ENCODE data around the gene CARD14. TPM values are rescaled to one million over a fixed set of nuclear protein-coding genes. Genes with fewer than 3 reads are reported as not detected.

CARD14 gene
- total and polyA plus RNA-seq, 2 of the 13 experiments (the other 11 are each of a cell fraction or from before 2014, with no cell fraction given): 0.11 TPM; not detected in 1

DNA sequence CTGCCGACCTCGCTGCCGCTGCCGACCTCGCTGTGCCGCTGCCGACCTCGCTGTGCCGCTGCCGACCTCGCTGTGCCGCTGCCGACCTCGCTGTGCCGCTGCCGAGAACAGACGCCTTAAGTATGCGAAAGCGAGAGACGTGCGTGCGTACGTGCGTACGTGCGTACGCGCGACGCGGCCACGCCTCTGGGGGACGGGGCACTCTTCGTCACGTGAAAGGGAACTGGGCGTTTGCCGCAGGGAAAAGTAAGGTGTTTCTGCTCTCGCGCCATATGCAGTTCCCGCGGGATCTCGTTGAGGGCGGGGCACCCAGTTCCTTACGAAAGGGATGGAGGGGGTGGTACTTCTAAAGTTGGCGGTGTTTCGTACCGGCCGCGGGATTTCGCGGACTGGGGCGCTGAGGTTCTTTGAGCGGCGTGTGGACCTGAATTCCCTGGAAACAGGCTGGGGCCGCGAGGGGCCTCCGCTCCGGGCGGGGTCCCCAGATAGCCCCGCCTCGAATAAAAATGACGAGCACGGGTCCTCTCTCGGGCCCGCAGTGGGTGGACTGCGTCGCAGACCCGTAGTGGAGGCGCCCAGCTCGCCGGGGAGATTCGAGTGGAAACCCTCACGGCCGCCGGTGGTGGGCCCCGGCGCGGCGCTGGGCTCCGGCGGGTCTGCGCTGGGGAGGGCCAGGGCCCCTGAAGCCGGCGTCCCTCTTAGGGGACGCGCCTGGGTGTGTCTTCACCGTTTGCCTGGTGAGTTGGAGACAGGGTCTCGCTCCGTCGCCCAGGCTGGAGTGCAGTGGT, 22.6 kb upstream of the CARD14 start, which contains the start of gene EIF4A3 (continued):
- TF ChIP-seq, protein P1, sequence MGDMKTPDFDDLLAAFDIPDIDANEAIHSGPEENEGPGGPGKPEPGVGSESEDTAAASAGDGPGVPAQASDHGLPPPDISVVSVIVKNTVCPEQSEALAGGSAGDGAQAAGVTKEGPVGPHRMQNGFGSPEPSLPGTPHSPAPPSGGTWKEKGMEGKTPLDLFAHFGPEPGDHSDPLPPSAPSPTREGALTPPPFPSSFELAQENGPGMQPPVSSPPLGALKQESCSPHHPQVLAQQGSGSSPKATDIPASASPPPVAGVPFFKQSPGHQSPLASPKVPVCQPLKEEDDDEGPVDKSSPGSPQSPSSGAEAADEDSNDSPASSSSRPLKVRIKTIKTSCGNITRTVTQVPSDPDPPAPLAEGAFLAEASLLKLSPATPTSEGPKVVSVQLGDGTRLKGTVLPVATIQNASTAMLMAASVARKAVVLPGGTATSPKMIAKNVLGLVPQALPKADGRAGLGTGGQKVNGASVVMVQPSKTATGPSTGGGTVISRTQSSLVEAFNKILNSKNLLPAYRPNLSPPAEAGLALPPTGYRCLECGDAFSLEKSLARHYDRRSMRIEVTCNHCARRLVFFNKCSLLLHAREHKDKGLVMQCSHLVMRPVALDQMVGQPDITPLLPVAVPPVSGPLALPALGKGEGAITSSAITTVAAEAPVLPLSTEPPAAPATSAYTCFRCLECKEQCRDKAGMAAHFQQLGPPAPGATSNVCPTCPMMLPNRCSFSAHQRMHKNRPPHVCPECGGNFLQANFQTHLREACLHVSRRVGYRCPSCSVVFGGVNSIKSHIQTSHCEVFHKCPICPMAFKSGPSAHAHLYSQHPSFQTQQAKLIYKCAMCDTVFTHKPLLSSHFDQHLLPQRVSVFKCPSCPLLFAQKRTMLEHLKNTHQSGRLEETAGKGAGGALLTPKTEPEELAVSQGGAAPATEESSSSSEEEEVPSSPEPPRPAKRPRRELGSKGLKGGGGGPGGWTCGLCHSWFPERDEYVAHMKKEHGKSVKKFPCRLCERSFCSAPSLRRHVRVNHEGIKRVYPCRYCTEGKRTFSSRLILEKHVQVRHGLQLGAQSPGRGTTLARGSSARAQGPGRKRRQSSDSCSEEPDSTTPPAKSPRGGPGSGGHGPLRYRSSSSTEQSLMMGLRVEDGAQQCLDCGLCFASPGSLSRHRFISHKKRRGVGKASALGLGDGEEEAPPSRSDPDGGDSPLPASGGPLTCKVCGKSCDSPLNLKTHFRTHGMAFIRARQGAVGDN (CRISPR knock-in tag; IDR thresholded peaks at IDR 0.05): peak; percentile 97
- no peak for TF ChIP-seq NFATC3 (CRISPR knock-in tag; IDR thresholded peaks at IDR 0.05)
- TF ChIP-seq, protein P2, sequence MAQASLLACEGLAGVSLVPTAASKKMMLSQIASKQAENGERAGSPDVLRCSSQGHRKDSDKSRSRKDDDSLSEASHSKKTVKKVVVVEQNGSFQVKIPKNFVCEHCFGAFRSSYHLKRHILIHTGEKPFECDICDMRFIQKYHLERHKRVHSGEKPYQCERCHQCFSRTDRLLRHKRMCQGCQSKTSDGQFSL (CRISPR knock-in tag; IDR thresholded peaks at IDR 0.05): 0 out of 2 replicates have a peak, but pooled peaks have one; percentile 54
- 0 out of 2 replicates have a peak, but pooled peaks have one; percentile 62 for TF ChIP-seq ZNF501 (CRISPR knock-in tag; IDR thresholded peaks at IDR 0.05)
- TF ChIP-seq ISX (CRISPR knock-in tag; conservative IDR thresholded peaks at IDR 0.05): no peak; the same call in none of the 2 replicates
- TF ChIP-seq MTF1 (CRISPR knock-in tag; IDR thresholded peaks at IDR 0.05): peak; percentile 80; the same call in 1 of the 2 replicates
- no peak; the same call in 1 of the 2 replicates for TF ChIP-seq PPARG (CRISPR knock-in tag; conservative IDR thresholded peaks at IDR 0.05)
- TF ChIP-seq, protein P3, sequence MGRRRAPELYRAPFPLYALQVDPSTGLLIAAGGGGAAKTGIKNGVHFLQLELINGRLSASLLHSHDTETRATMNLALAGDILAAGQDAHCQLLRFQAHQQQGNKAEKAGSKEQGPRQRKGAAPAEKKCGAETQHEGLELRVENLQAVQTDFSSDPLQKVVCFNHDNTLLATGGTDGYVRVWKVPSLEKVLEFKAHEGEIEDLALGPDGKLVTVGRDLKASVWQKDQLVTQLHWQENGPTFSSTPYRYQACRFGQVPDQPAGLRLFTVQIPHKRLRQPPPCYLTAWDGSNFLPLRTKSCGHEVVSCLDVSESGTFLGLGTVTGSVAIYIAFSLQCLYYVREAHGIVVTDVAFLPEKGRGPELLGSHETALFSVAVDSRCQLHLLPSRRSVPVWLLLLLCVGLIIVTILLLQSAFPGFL (CRISPR knock-in tag; IDR thresholded peaks at IDR 0.05): peak; percentile 73; the same call in 1 of the 2 replicates
- no peak for TF ChIP-seq HMG20A (CRISPR knock-in tag; IDR thresholded peaks at IDR 0.05; ENCODE audit: borderline replicate concordance)
- TF ChIP-seq, protein P4, sequence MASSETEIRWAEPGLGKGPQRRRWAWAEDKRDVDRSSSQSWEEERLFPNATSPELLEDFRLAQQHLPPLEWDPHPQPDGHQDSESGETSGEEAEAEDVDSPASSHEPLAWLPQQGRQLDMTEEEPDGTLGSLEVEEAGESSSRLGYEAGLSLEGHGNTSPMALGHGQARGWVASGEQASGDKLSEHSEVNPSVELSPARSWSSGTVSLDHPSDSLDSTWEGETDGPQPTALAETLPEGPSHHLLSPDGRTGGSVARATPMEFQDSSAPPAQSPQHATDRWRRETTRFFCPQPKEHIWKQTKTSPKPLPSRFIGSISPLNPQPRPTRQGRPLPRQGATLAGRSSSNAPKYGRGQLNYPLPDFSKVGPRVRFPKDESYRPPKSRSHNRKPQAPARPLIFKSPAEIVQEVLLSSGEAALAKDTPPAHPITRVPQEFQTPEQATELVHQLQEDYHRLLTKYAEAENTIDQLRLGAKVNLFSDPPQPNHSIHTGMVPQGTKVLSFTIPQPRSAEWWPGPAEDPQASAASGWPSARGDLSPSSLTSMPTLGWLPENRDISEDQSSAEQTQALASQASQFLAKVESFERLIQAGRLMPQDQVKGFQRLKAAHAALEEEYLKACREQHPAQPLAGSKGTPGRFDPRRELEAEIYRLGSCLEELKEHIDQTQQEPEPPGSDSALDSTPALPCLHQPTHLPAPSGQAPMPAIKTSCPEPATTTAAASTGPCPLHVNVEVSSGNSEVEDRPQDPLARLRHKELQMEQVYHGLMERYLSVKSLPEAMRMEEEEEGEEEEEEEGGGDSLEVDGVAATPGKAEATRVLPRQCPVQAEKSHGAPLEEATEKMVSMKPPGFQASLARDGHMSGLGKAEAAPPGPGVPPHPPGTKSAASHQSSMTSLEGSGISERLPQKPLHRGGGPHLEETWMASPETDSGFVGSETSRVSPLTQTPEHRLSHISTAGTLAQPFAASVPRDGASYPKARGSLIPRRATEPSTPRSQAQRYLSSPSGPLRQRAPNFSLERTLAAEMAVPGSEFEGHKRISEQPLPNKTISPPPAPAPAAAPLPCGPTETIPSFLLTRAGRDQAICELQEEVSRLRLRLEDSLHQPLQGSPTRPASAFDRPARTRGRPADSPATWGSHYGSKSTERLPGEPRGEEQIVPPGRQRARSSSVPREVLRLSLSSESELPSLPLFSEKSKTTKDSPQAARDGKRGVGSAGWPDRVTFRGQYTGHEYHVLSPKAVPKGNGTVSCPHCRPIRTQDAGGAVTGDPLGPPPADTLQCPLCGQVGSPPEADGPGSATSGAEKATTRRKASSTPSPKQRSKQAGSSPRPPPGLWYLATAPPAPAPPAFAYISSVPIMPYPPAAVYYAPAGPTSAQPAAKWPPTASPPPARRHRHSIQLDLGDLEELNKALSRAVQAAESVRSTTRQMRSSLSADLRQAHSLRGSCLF (CRISPR knock-in tag; IDR thresholded peaks at IDR 0.05; ENCODE audit: borderline replicate concordance): peak; percentile 93
- peak; percentile 66; the same call in 1 of the 2 replicates for TF ChIP-seq TEAD2 (CRISPR knock-in tag; IDR thresholded peaks at IDR 0.05)
- TF ChIP-seq ZNF790 (CRISPR knock-in tag; IDR thresholded peaks at IDR 0.05; ENCODE audit: borderline replicate concordance): peak; percentile 98; the same call in 1 of the 2 replicates
- no peak for TF ChIP-seq ARNT (IDR thresholded peaks at IDR 0.05)
- TF ChIP-seq, protein P5, sequence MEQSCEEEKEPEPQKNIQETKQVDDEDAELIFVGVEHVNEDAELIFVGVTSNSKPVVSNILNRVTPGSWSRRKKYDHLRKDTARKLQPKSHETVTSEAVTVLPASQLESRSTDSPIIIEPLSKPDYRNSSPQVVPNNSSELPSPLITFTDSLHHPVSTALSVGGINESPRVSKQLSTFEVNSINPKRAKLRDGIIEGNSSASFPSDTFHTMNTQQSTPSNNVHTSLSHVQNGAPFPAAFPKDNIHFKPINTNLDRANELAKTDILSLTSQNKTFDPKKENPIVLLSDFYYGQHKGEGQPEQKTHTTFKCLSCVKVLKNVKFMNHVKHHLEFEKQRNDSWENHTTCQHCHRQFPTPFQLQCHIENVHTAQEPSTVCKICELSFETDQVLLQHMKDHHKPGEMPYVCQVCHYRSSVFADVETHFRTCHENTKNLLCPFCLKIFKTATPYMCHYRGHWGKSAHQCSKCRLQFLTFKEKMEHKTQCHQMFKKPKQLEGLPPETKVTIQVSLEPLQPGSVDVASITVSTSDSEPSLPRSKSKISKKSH (CRISPR knock-in tag; IDR thresholded peaks at IDR 0.05; ENCODE audit: borderline replicate concordance): peak; percentile 62; the same call in 1 of the 2 replicates
- no peak for TF ChIP-seq THYN1 (CRISPR knock-in tag; IDR thresholded peaks at IDR 0.05; ENCODE audit: borderline replicate concordance, low read depth)
- TF ChIP-seq SAP130 (CRISPR knock-in tag; IDR thresholded peaks at IDR 0.05; ENCODE audit: low read depth): peak; percentile 98
- TF ChIP-seq PHF21A (CRISPR knock-in tag; IDR thresholded peaks at IDR 0.05): peak; percentile 70
